Measurements from ENCODE around the gene CEBPZ. TPM values are rescaled to one million over a fixed set of nuclear protein-coding genes. Genes with fewer than 3 reads are reported as not detected.

The CEBPZ gene
- total RNA-seq, 4 donors from 2014 or later: 31.4 to 46.1 (median 34.5) TPM

- intact Hi-C loops (cut with DNase I): no loop called here
Measured at GRCh38 chr2:37156857-37157714, 74.3 kb downstream of the CEBPZ start, which contains the start of gene EIF2AK2. TSS of gene EIF2AK2 (minus strand) at chr2:37156980. CDS start at chr2:37147806, 9,174 bp downstream.

GRCh38 chr2:37156071-37156856 is 75.1 kb downstream of the CEBPZ start:
- peak; percentile 54 to 63 for DNase-seq
- 0% methylated on average over 20 to 27 of the region's 27 CpGs for WGBS, 2 donors
- intact Hi-C loops (cut with DNase I): no loop called here

More at GRCh38 chr2:37156857-37157714, 74.3 kb downstream of the CEBPZ start, which contains the start of gene EIF2AK2:
- peaks cover 4 to 11% of the 10 kb centered on the region in 2 donors for H3K4me1 ChIP-seq
- peak within 1 kb of the TSS; percentile 74 to 90 (median 86) for H3K4me3 ChIP-seq (replicated peaks in 1 of 3)
- H3K36me3 ChIP-seq: no peaks in the 10 kb centered on the region
- 28% methylated on average over 18 to 19 of the region's 55 CpGs for WGBS, 2 donors
- no peaks in the 10 kb centered on the region for H3K9me3 ChIP-seq
- H3K27ac ChIP-seq: peak within 1 kb of the TSS; percentile 79 to 93 (median 89)
- H3K27me3 ChIP-seq: no peaks in the 10 kb centered on the region
- TF ChIP-seq CTCF (IDR thresholded peaks at IDR 0.05) (no peak), POLR2A (IDR thresholded peaks at IDR 0.05) (peak in 1 of 2 donors; percentile 59)
- DNase-seq: peak; percentile 89 to 90

GRCh38 chr2:37154785-37155184 is 76.6 kb downstream of the CEBPZ start:
- WGBS, 2 donors: 94% methylated on average over 4 of the region's 4 CpGs
- Histone ChIP-seq H3K36me3 (no peaks in the 10 kb centered on the region), H3K27me3 (no peaks in the 10 kb centered on the region), H3K9me3 (no peaks in the 10 kb centered on the region), H3K27ac (no peak overlapping the region), H3K4me3 (replicated peaks in 1 of 3) (no peak overlapping the region), H3K4me1 (peaks cover 4 to 11% of the 10 kb centered on the region in 2 donors)
- TF ChIP-seq CTCF (IDR thresholded peaks at IDR 0.05) (no peak), POLR2A (IDR thresholded peaks at IDR 0.05) (no peak)
- intact Hi-C loops (cut with DNase I): no loop called here
- no peak for DNase-seq

More at GRCh38 chr2:37156071-37156856, 75.1 kb downstream of the CEBPZ start:
- TF ChIP-seq POLR2A (IDR thresholded peaks at IDR 0.05) (no peak), CTCF (IDR thresholded peaks at IDR 0.05) (no peak)
- Histone ChIP-seq H3K4me3 (replicated peaks in 1 of 3) (peak overlapping the region; percentile 74 to 90 (median 86)), H3K36me3 (no peaks in the 10 kb centered on the region), H3K27ac (peak overlapping the region; percentile 79 to 93 (median 89)), H3K27me3 (no peaks in the 10 kb centered on the region), H3K4me1 (peaks cover 4 to 11% of the 10 kb centered on the region in 2 donors), H3K9me3 (no peaks in the 10 kb centered on the region)

- no peaks in the 10 kb centered on the region for H3K27me3 ChIP-seq
- H3K36me3 ChIP-seq: peaks cover 0 to 4% of the 10 kb centered on the region in 2 donors
- no peak for TF ChIP-seq CTCF (IDR thresholded peaks at IDR 0.05)
- TF ChIP-seq POLR2A (IDR thresholded peaks at IDR 0.05): no peak
- H3K4me3 ChIP-seq (replicated peaks in 1 of 3): no peak overlapping the region
- WGBS, 2 donors: 90 to 98% methylated on average over 5 of the region's 5 CpGs
- intact Hi-C loops (cut with DNase I): no loop called here
- no peaks in the 10 kb centered on the region for H3K9me3 ChIP-seq
- no peak for DNase-seq
- H3K4me1 ChIP-seq: peaks cover 4 to 11% of the 10 kb centered on the region in 2 donors
- H3K27ac ChIP-seq: no peak overlapping the region
Measured at GRCh38 chr2:37153224-37153623, 78.2 kb downstream of the CEBPZ start.

Other genes with a start within 250 kb of the CEBPZ start
- 10 to 100 TPM; 34.3 to 52.7 (median 44.5) TPM for gene HEATR5B, start 147.2 kb downstream of the CEBPZ start, total RNA-seq
- gene GPATCH11, start 147.1 kb downstream of the CEBPZ start, total RNA-seq: 10 to 100 TPM in 1 of 4 donors, 1 to 10 TPM in 3; 6.2 to 10.6 (median 8.7) TPM
- 10 to 100 TPM; 28.6 to 41.7 (median 31.0) TPM for gene EIF2AK2, start 74.6 kb downstream of the CEBPZ start, total RNA-seq
- gene SULT6B1, start 42.9 kb downstream of the CEBPZ start, total RNA-seq: not detected
- 10 to 100 TPM; 21.0 to 34.2 (median 29.3) TPM for gene CEBPZOS, start 35.1 kb downstream of the CEBPZ start, total RNA-seq
- 10 to 100 TPM; 11.5 to 23.1 (median 19.1) TPM for gene NDUFAF7, start 62 bp upstream of the CEBPZ start, total RNA-seq
- gene PRKD3, start 93.2 kb upstream of the CEBPZ start, total RNA-seq: 10 to 100 TPM; 31.3 to 45.2 (median 42.2) TPM
- 1 to 10 TPM; 1.0 to 6.0 (median 4.3) TPM for gene QPCT, start 113.0 kb upstream of the CEBPZ start, total RNA-seq